Coronary artery (tissue), 2 donors: Measurements from ENCODE around the gene ASPHD1.
A peak's percentile ranks its signal among the peaks of the same experiment; 100 is the strongest.

ENCODE experiments used
- DNase-seq: peaks from one replicate; pipeline ENCODE4 v3.0.0-alpha.2; 2017; ENCODE audit warnings: low spot score
- H3K27ac ChIP-seq, 2 donors: fragments of 200-600 bp; sonication (generic); one replicate each; pipeline ENCODE4 v1.5.1; 2016 to 2019
- H3K4me3 ChIP-seq: fragments of 200-600 bp; sonication (generic); 2 replicates; pipeline ENCODE4 v1.5.1; 2016; ENCODE audit warnings: mild to moderate bottlenecking, moderate library complexity
- CTCF ChIP-seq: fragments of 200-600 bp; sonication (generic); IDR thresholded peaks from one replicate; pipeline ENCODE4 v1.5.1; 2019; ENCODE audit warnings: antibody characterized with exemption

The ASPHD1 gene

GRCh38 chr16:29858974-29859373 is 41.3 kb upstream of the ASPHD1 start:
- DNase-seq: no peak
- TF ChIP-seq CTCF: no peak
- H3K27ac ChIP-seq: peak overlapping the region; percentile 30 to 50
- no peak overlapping the region for H3K4me3 ChIP-seq

GRCh38 chr16:29860218-29860617 is 40.1 kb upstream of the ASPHD1 start:
- no peak for TF ChIP-seq CTCF
- Histone ChIP-seq H3K4me3 (no peak overlapping the region), H3K27ac (no peak overlapping the region)
- DNase-seq: no peak

- Histone ChIP-seq H3K4me3 (peak overlapping the region; percentile 91), H3K27ac (peak overlapping the region; percentile 82 to 85)
- DNase-seq: no peak
- no peak for TF ChIP-seq CTCF
Observed at GRCh38 chr16:29862383-29862883, 37.9 kb upstream of the ASPHD1 start.

GRCh38 chr16:29862884-29863668 is 37.2 kb upstream of the ASPHD1 start, which contains the start of gene CDIPT:
Gene CDIPT, minus strand, starts transcription at chr16:29863226. Its CDS starts 369 bp downstream, at chr16:29862857.
- H3K27ac ChIP-seq: peak within 1 kb of the TSS; percentile 82 to 85
- TF ChIP-seq CTCF: peak; percentile 15
- H3K4me3 ChIP-seq: peak within 1 kb of the TSS; percentile 91
- peak; percentile 94 for DNase-seq

- peak; percentile 1 for TF ChIP-seq CTCF
- Histone ChIP-seq H3K27ac (peak overlapping the region; percentile 82 to 85), H3K4me3 (peak overlapping the region; percentile 91)
- no peak for DNase-seq
Observed at GRCh38 chr16:29863669-29863984, 36.7 kb upstream of the ASPHD1 start.

GRCh38 chr16:29864205-29864604 is 36.1 kb upstream of the ASPHD1 start:
- no peak for TF ChIP-seq CTCF

More at GRCh38 chr16:29864205-29864604, 36.1 kb upstream of the ASPHD1 start:
- Histone ChIP-seq H3K4me3 (no peak overlapping the region), H3K27ac (no peak overlapping the region)
- DNase-seq: no peak
